Liver (tissue), 9 donors: Measurements from ENCODE around the gene CC2D1B. TPM values are rescaled to one million over a fixed set of nuclear protein-coding genes. Genes with fewer than 3 reads are reported as not detected.

ENCODE experiments used
- DNase-seq: peaks from one replicate; pipeline ENCODE4 v3.0.0-alpha.2; 2017; ENCODE audit warnings: low spot score
- H3K27ac ChIP-seq, 2 donors: one replicate each; pipeline ENCODE4 v1.7.0; 2013; ENCODE audit warnings: inconsistent platforms in 2 of 2, low read length in 2 of 2, control low read depth in 1 of 2, low read depth in 1 of 2, mild to moderate bottlenecking in 1 of 2
- H3K27me3 ChIP-seq, 4 donors: one replicate each; pipeline versions ENCODE4 v1.6.1 to v1.7.0; 2013; ENCODE audit warnings: low read length in 3 of 4, inconsistent platforms in 1 of 4, mild to moderate bottlenecking in 1 of 4, moderate library complexity in 1 of 4; ENCODE audit not compliant: control insufficient read depth in 4 of 4, insufficient read depth in 4 of 4
- H3K36me3 ChIP-seq, 4 donors: one replicate each; pipeline versions ENCODE4 v1.6.1 to v1.7.0; 2013; ENCODE audit warnings: low read length in 3 of 4, mild to moderate bottlenecking in 3 of 4, low read depth in 1 of 4, moderate library complexity in 1 of 4; ENCODE audit not compliant: control insufficient read depth in 4 of 4, insufficient read depth in 3 of 4
- H3K4me1 ChIP-seq, 4 donors: one replicate each; pipeline versions ENCODE4 v1.6.1 to v1.7.0; 2013; ENCODE audit warnings: low read length in 3 of 4, mild to moderate bottlenecking in 3 of 4, moderate library complexity in 1 of 4; ENCODE audit not compliant: control insufficient read depth in 4 of 4, insufficient read depth in 4 of 4
- H3K4me3 ChIP-seq, 3 donors: one replicate each; pipeline versions ENCODE4 v1.6.1 to v1.7.0; 2013; ENCODE audit warnings: low read length in 3 of 3, control low read depth in 1 of 3, low read depth in 1 of 3, mild to moderate bottlenecking in 1 of 3
- H3K9ac ChIP-seq, 2 donors: one replicate each; pipeline ENCODE4 v1.7.0; 2013; ENCODE audit warnings: low read length in 2 of 2, mild to moderate bottlenecking in 2 of 2, moderate library complexity in 2 of 2, control low read depth in 1 of 2, low read depth in 1 of 2
- H3K9me3 ChIP-seq, 4 donors: one replicate each; pipeline versions ENCODE4 v1.6.1 to v1.7.0; 2013; ENCODE audit warnings: low read length in 3 of 4; ENCODE audit not compliant: control insufficient read depth in 4 of 4
- ATF3 ChIP-seq: IDR thresholded peaks from 2 replicates; pipeline ENCODE4 v1.6.1; 2016; ENCODE audit warnings: antibody characterized with exemption
- CTCF ChIP-seq: fragments of 150-350 bp; IDR thresholded peaks from 2 replicates; pipeline ENCODE4 v1.5.1; 2017; ENCODE audit warnings: improper control_type of control experiment, low read depth, low read length; ENCODE audit not compliant: missing input control
- EGR1 ChIP-seq, 2 donors: IDR thresholded peaks; 2 replicates each; pipeline ENCODE4 v1.6.1; 2016 to 2018; ENCODE audit warnings: antibody characterized with exemption in 2 of 2, low read depth in 2 of 2
- FOXA2 ChIP-seq: IDR thresholded peaks from 2 replicates; pipeline ENCODE4 v1.6.1; 2016; ENCODE audit warnings: antibody characterized with exemption
- GABPA ChIP-seq, 2 donors: IDR thresholded peaks in 1 of 2; conservative IDR thresholded peaks in 1 of 2; 2 replicates each; pipeline ENCODE4 v1.6.1; 2016; ENCODE audit warnings: antibody characterized with exemption in 2 of 2, mild to moderate bottlenecking in 1 of 2, moderate library complexity in 1 of 2
- HNF4A ChIP-seq, 2 donors: conservative IDR thresholded peaks; 2 replicates each; pipeline ENCODE4 v1.6.1; 2016; ENCODE audit warnings: antibody characterized with exemption in 2 of 2, mild to moderate bottlenecking in 2 of 2
- HNF4G ChIP-seq: IDR thresholded peaks from 2 replicates; pipeline ENCODE4 v1.6.1; 2016; ENCODE audit warnings: antibody characterized with exemption
- JUND ChIP-seq, 2 donors: IDR thresholded peaks; 2 replicates each; pipeline ENCODE4 v1.6.1; 2016; ENCODE audit warnings: antibody characterized with exemption in 2 of 2
- MAX ChIP-seq: IDR thresholded peaks from 2 replicates; pipeline ENCODE4 v1.6.1; 2016; ENCODE audit warnings: antibody characterized with exemption
- NR2F2 ChIP-seq: IDR thresholded peaks from 2 replicates; pipeline ENCODE4 v1.6.1; 2016; ENCODE audit warnings: antibody characterized with exemption
- REST ChIP-seq: IDR thresholded peaks from 2 replicates; pipeline ENCODE4 v1.6.1; 2016; ENCODE audit warnings: antibody characterized with exemption, mild to moderate bottlenecking
- RXRA ChIP-seq, 2 donors: IDR thresholded peaks; 2 replicates each; pipeline ENCODE4 v1.6.1; 2017 to 2018; ENCODE audit warnings: antibody characterized with exemption in 2 of 2, mild to moderate bottlenecking in 1 of 2
- TAF1 ChIP-seq: conservative IDR thresholded peaks from 2 replicates; pipeline ENCODE4 v1.6.1; 2016; ENCODE audit warnings: antibody characterized with exemption, mild to moderate bottlenecking
- YY1 ChIP-seq: IDR thresholded peaks from 2 replicates; pipeline ENCODE4 v1.6.1; 2016; ENCODE audit warnings: antibody characterized with exemption, mild to moderate bottlenecking
- ZBTB33 ChIP-seq: IDR thresholded peaks from 2 replicates; pipeline ENCODE4 v1.6.1; 2016; ENCODE audit warnings: antibody characterized with exemption
- WGBS: extraction: QIAGEN DNeasy Blood & Tissue Kit; methylation state at CpG from one replicate; pipeline ENCODE4 v1.1.7; 2013; 5-methylcytosine and 5-hydroxymethylcytosine counted together
- polyA plus RNA-seq, 2 donors: library from polyadenylated mRNA; stranded (reverse) in 1 of 2; unstranded in 1 of 2; fragments of 200-250 nt in 1 of 2; fragments of >200 nt in 1 of 2; fragmentation: Nextera tagmentation in 1 of 2; extraction: Ambion mirVana in 1 of 2; gene quantifications; one replicate each; pipeline versions ENCODE4 v1.2.1 to v1.2.3, GENCODE V29; 2013 to 2015
- total RNA-seq, 2 donors: library from RNA; depleted of rRNA; stranded (reverse); fragments of >200 nt; gene quantifications; one replicate each; pipeline ENCODE4 v1.2.3, GENCODE V29; 2014
- donor health status: healthy.
- donor health status: healthy.
- donor health status: healthy.
- donor health status: healthy.
- donor health status: healthy.

The CC2D1B gene
- total and polyA plus RNA-seq, 4 donors: 4.5 to 15.7 (median 7.5) TPM

GRCh38 chr1:52337439-52337838, 28.6 kb downstream of the CC2D1B start:
- Histone ChIP-seq H3K27me3 (no peaks in the 10 kb centered on the region), H3K4me1 (no peaks in the 10 kb centered on the region), H3K4me3 (no peak overlapping the region), H3K36me3 (peaks cover 2 to 8% (median 5%) of the 10 kb centered on the region in 4 donors), H3K9ac (no peak overlapping the region), H3K9me3 (no peaks in the 10 kb centered on the region), H3K27ac (no peak overlapping the region)
- DNase-seq: no peak
- WGBS: 87% methylated on average over 2 of the region's 2 CpGs
- no peak for TF ChIP-seq MAX
- TF ChIP-seq GABPA (IDR thresholded peaks at IDR 0.05 in 1 of 2, conservative IDR thresholded peaks at IDR 0.05 in 1 of 2): no peak
- no peak for TF ChIP-seq FOXA2
- TF ChIP-seq RXRA (IDR thresholded peaks at IDR 0.05): no peak
- no peak for TF ChIP-seq ATF3
- no peak for TF ChIP-seq HNF4G
- no peak for TF ChIP-seq HNF4A (conservative IDR thresholded peaks at IDR 0.05)

- Histone ChIP-seq H3K27ac (no peak overlapping the region), H3K9me3 (no peaks in the 10 kb centered on the region), H3K27me3 (no peaks in the 10 kb centered on the region), H3K36me3 (peaks cover 2 to 8% (median 5%) of the 10 kb centered on the region in 4 donors), H3K9ac (no peak overlapping the region), H3K4me1 (no peaks in the 10 kb centered on the region), H3K4me3 (no peak overlapping the region)
- DNase-seq: no peak
- 94% methylated on average over 3 of the region's 3 CpGs for WGBS
- TF ChIP-seq CTCF (no peak), FOXA2 (no peak), EGR1 (IDR thresholded peaks at IDR 0.05; ENCODE audit: low read depth in 2 of 2) (no peak), NR2F2 (no peak), TAF1 (no peak)
These were observed 31.0 kb downstream of the CC2D1B start for GRCh38 chr1:52334906-52335528.

- Histone ChIP-seq H3K27ac (no peak overlapping the region), H3K9me3 (no peaks in the 10 kb centered on the region), H3K27me3 (no peaks in the 10 kb centered on the region), H3K4me1 (no peaks in the 10 kb centered on the region), H3K4me3 (no peak overlapping the region), H3K9ac (no peak overlapping the region), H3K36me3 (peaks cover 2 to 7% (median 4%) of the 10 kb centered on the region in 4 donors)
- TF ChIP-seq ZBTB33 (no peak), ATF3 (no peak), TAF1 (no peak), REST (no peak), JUND (IDR thresholded peaks at IDR 0.05) (no peak), FOXA2 (no peak), HNF4A (conservative IDR thresholded peaks at IDR 0.05) (no peak), HNF4G (no peak), NR2F2 (no peak), CTCF (no peak), YY1 (no peak)
- 93% methylated on average over 1 of the region's 1 CpG for WGBS
- no peak for DNase-seq
These were observed 33.6 kb downstream of the CC2D1B start for GRCh38 chr1:52332411-52332810.
